ENCODE results near the gene MEF2A. TPM values are rescaled to one million over a fixed set of nuclear protein-coding genes. Genes with fewer than 3 reads are reported as not detected.
A peak's percentile ranks its signal among the peaks of the same experiment; 100 is the strongest.

Gene MEF2A
- total and polyA plus RNA-seq, 9 of the 15 experiments (the other 6 are each of a cell fraction or from before 2014, with no cell fraction given), result 1.6 to 18.7 (median 8.7) TPM

- TF ChIP-seq CHAMP1 (IDR thresholded peaks at IDR 0.05) (no peak), E2F6 (IDR thresholded peaks at IDR 0.05; ENCODE audit: borderline replicate concordance in 1 of 2, extremely low read depth in 1 of 2, insufficient read depth in 1 of 2, insufficient read length in 1 of 2, low read depth in 1 of 2, low read length in 1 of 2, poor library complexity in 1 of 2, severe bottlenecking in 1 of 2) (peak in 1 of 2 experiments; percentile 6), KLF16 (IDR thresholded peaks at IDR 0.05) (no peak), KAT7 (CRISPR knock-in tag; IDR thresholded peaks at IDR 0.05; ENCODE audit: borderline replicate concordance) (0 out of 2 replicates have a peak, but pooled peaks have one; percentile 13), SRSF9 (IDR thresholded peaks at IDR 0.05; ENCODE audit: borderline replicate concordance, low read depth, low read length) (no peak), GTF2E2 (tag; IDR thresholded peaks at IDR 0.05) (peak; percentile 58; the same call in 1 of the 2 replicates), RBM34 (IDR thresholded peaks at IDR 0.05; ENCODE audit: borderline replicate concordance, insufficient read depth, low read length) (no peak), RBBP5 (IDR thresholded peaks at IDR 0.05; ENCODE audit: borderline replicate concordance, insufficient read depth, low read length, poor library complexity, severe bottlenecking) (no peak), PRDM10 (IDR thresholded peaks at IDR 0.05; ENCODE audit: partially characterized antibody) (peak; percentile 75), MEF2A (IDR thresholded peaks at IDR 0.05; ENCODE audit: control insufficient read depth, low read depth, low read length) (no peak), CXXC5 (CRISPR knock-in tag; IDR thresholded peaks at IDR 0.05) (peak; percentile 70), MAX (CRISPR knock-in tag; IDR thresholded peaks at IDR 0.05) (no peak), ZBTB7A (IDR thresholded peaks at IDR 0.05; ENCODE audit: borderline replicate concordance, control insufficient read depth, low read depth, low read length) (peak; percentile 68; the same call in 1 of the 2 replicates), ZNF639 (CRISPR knock-in tag; conservative IDR thresholded peaks at IDR 0.05 in 1 of 2, IDR thresholded peaks at IDR 0.05 in 1 of 2) (no peak)
Observed at GRCh38 chr15:99566157-99566897, 543 bp downstream of the MEF2A start (continued).

Measured in K562 (cell line).